Jurkat, Clone E6-1 (cell line): ENCODE results near the gene SCN9A.
"Not testable (repeated sequence)": the region's sequence is repeated elsewhere in the genome, so short reads cannot be mapped to it uniquely, and the experiment has no call there.

Experiments
- DNase-seq: peaks from one replicate; pipeline ENCODE4 v3.0.0-alpha.2; 2011; ENCODE audit warnings: low read depth, low spot score
- H3K4me3 ChIP-seq: 2 replicates; pipeline ENCODE4 v1.5.1; 2011; ENCODE audit warnings: mild to moderate bottlenecking, low read length, control low read depth, moderate library complexity

SCN9A gene

GRCh38 chr2:166343467-166343866, 32.3 kb downstream of the SCN9A start:
- no peak for DNase-seq
- no peak overlapping the region for H3K4me3 ChIP-seq

GRCh38 chr2:166341426-166341825, 34.3 kb downstream of the SCN9A start:
- no peak overlapping the region for H3K4me3 ChIP-seq
- DNase-seq = no peak

GRCh38 chr2:166338831-166339339, 36.9 kb downstream of the SCN9A start:
- DNase-seq = no peak
- H3K4me3 ChIP-seq = no peak overlapping the region

DNA sequence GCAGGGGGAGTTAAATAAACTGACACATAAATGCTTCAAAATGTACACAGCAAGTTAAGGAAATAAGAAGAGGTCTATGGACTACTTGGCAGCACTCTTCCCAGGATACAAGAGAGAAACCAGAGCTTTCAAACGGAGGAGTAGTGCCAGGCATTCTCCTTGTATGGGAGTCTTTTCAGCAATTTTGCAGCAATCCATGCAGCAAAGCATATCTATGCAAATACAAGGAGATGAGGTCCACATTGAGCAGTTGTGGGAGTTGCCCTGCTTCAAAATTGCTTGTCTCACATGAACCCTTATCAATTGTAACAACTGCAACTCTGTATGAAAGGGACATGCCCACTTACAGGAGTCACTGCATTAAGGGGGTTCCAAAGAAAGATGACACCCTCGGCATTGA, 37.8 kb downstream of the SCN9A start:
- no peak for DNase-seq
- H3K4me3 ChIP-seq = no peak overlapping the region

DNA sequence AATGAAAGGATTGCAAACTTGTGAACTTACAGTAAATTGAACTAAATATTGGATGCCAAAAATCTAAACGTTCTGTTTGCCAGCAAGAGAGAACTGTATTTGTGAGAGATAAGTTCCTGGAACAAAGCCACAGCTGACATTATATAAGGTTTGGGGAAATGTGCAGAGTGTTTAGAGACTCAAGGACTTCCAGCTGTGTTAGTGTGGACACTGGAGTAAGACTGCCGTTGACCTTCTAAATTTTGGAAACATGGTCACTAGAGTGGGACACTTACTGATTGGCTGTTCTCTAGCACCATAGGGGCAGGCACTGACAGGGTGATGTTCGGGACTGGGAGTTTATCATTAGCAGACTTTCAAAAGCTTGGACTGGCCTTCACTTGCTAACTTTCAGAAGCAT, 40.5 kb downstream of the SCN9A start:
- no peak for DNase-seq
- no peak overlapping the region for H3K4me3 ChIP-seq

GRCh38 chr2:166334805-166335204, 40.9 kb downstream of the SCN9A start:
- no peak for DNase-seq
- no peak overlapping the region for H3K4me3 ChIP-seq

DNA sequence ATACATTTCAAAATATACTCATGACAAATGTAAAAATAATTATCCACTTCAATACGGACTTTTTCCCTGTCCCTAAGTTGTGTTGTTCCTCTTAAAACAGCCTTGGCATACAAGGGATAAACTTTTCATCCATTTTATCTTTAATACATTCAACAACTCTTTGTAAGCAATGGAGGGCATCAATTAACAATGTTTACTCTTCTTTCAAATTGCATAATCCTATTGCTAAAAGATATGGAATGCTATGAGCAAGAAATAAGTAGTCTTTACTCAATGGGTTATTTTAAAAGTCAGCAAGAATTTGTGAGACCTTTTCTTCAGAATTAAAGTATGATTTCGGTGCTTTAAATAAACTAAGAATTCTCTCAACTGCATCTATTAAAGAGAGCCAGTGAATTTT, 41.9 kb downstream of the SCN9A start:
- DNase-seq = no peak
- H3K4me3 ChIP-seq = no peak overlapping the region

DNA sequence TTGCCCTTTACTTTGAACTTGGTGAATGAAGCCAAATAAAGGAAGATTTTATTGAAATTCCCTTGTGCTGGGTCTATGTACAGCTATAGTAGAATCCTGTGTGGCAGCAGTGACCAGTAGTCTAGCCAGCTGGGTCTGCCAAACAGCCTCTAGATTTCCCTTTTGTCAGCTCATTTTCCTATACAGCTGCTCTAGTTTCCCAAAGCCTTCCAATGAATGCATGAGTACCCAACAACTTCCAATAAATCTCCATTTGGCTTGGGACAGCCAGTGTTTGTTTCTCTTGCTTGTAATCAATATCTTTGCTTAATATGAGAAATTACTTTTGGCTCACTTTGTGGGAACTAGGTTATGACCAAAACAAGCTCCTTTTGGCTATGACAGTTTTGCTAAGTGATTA, 43.6 kb downstream of the SCN9A start:
- H3K4me3 ChIP-seq = no peak overlapping the region
- DNase-seq = no peak

DNA sequence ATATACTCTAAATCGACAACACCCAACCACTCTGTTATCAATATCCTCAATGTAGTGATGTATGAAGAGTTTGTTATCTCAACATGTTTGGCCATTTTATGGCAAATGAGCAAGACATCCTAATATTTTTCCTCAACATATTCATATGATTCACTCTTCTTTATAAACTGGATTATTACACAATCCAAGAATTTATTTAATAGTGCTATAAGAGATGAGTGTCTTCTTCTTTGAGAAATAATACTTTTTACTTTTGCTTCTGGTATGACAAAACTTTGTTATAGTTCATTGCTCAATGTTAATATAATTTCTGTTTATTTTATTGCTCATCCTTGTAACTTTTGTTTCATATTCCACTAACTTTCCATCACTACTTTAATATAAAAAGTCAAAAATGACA, 44.3 kb downstream of the SCN9A start:
- no peak for DNase-seq
- no peak overlapping the region for H3K4me3 ChIP-seq

- no peak overlapping the region for H3K4me3 ChIP-seq
- no peak for DNase-seq
These were observed 46.3 kb downstream of the SCN9A start for GRCh38 chr2:166329465-166329864.

GRCh38 chr2:166328147-166328546, 47.6 kb downstream of the SCN9A start:
- DNase-seq = no peak
- no peak overlapping the region for H3K4me3 ChIP-seq

DNA sequence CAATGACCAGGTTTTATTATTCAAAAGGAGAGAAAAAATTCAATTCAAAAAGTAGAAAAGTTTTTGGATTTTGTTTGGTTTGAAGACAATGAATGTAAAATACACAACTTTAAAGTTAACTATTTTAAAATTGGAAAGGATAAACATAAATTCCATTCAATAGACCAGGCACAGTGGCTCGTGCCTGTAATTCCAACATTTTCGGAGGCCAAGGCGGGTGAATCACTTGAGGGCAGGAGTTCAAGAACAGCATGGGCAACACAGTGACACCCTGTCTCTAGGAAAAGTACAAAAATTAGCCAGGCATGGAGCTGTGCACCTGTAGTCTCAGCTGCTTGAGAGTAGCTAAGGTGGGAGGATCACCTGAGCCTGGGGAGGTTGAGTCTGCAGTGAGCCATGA, 54.7 kb downstream of the SCN9A start:
- H3K4me3 ChIP-seq = no peak overlapping the region
- no peak for DNase-seq

GRCh38 chr2:166314022-166314759, 61.6 kb downstream of the SCN9A start:
- DNase-seq = no peak

DNA sequence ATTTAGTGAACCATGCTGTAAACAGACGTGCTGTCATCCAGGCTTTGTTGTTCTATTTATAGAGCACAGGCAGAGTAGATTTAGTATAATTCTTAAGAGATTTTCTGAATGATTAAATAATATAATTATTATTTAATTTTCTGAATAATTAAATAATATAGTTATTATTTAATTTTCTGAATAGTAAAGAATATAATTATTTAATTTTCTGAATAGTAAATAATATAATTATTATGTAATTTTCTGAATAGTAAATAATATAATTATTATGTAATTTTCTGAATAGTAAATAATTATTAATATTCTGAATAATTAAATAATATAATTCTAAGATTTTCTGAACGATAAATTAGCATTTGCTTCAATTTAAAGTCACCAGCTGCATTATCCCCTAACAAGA, 62.9 kb downstream of the SCN9A start:
- H3K4me3 ChIP-seq, DNase-seq: not testable (repeated sequence)

More at GRCh38 chr2:166314022-166314759, 61.6 kb downstream of the SCN9A start:
- no peak overlapping the region for H3K4me3 ChIP-seq

DNA sequence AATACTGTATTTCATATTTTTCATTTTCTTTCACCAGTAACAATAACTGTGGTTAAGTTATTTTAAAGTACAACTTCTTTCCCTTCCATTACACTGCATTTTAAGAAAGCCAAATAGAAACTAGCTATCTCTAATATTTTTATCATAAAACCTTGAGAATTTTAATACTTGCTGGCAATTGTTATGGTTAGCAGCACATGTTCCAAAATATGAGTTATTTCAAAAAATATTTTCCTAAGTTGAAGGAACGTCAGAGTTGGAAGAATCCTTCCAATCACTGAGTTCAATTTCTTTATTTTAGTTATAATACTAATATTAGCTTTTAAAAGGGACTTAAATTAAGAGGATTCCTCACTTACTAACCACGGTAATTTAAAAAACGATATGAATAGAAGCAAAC, 68.4 kb downstream of the SCN9A start:
- no peak overlapping the region for H3K4me3 ChIP-seq
- no peak for DNase-seq

DNA sequence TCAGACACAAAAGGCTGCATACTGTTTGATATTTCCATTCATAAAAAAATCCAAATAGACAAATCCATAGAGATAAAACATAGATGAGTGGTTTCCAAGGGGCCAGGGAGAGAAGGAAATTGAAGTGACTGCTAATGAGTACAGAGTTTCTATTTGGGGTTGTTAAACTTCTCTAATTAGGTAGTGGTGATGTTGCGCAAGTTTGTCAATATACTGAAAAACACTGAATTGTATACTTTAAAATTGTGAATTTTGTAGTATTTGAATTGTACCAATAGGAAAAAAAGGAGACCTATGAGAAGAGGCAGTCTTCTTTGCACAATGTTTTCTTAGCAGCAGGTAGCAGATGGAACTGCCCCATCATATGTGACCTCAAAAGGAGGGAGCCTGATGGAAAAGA, 71.1 kb downstream of the SCN9A start:
- no peak for DNase-seq
- H3K4me3 ChIP-seq = no peak overlapping the region

DNA sequence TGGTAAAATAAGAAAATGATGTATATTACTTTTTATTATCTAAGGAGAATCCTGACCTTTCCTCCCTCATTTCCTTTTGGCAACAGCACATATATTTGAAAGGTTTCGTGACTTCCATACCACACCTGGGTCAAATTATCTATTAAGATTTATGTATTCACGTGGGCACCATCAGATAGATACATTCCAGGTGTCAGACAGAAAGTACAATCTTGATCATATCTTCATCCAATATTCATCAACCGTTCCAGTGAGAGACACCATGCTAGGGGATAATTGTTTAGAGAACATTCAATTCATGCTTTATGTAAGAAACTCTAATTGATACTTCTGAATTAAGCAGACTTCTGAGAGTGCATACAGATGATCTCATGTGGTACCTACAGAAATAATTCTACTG, 73.7 kb downstream of the SCN9A start:
- no peak for DNase-seq
- H3K4me3 ChIP-seq = no peak overlapping the region

DNA sequence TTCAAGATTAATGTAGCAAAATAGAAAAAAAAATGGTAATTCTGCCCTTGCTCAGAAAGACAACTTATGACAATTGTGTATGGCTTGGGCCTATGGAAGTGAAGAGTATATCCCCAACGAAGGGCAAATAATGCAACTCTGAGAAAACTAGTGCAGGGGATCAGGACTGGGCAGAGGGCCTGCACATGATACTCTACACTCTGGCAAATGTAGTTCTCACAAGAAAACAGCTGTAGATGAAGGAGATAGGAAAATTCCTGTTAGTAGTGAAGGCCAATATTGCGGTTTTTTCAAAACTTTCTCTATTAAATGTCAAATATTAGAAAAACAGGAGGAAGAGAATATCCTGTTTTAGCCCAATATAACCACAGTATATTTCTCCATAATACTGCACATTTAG, 77.8 kb downstream of the SCN9A start:
- DNase-seq = no peak
- no peak overlapping the region for H3K4me3 ChIP-seq

GRCh38 chr2:166293984-166294383, 81.8 kb downstream of the SCN9A start:
- no peak overlapping the region for H3K4me3 ChIP-seq
- DNase-seq = no peak

GRCh38 chr2:166285215-166285614, 90.5 kb downstream of the SCN9A start:
- DNase-seq = no peak
- H3K4me3 ChIP-seq = no peak overlapping the region

DNA sequence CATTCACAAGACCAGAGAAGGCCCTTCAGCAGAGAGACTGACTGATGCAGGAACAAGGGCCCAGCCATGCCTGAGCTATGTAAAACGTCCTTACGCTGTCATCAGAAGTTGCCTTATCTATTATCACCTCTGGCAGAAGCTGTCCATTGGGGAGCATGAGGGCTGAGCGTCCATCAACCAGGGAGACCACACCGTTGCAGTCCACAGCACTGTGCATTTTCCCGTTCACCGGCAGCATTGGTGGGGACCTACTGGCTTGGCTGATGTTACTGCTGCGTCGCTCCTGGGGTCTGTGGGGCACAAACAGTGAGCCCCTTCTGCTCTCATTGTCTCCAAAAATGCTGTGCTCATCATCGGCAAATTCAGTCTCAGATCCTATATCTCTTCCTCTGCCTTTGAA, 91.4 kb downstream of the SCN9A start:
- DNase-seq = no peak
- no peak overlapping the region for H3K4me3 ChIP-seq
